ENCODE measurements around the gene SBF2.

SBF2 gene

GRCh38 chr11:9875862-9876261 lies 418.2 kb downstream of the SBF2 start:
- TF ChIP-seq SPI1 (IDR thresholded peaks at IDR 0.05; ENCODE audit: borderline replicate concordance, low read depth) (no peak), GABPA (IDR thresholded peaks at IDR 0.05; ENCODE audit: low read depth) (no peak), POLR2AphosphoS5 (IDR thresholded peaks at IDR 0.05; ENCODE audit: low read depth) (no peak), REST (IDR thresholded peaks at IDR 0.05; ENCODE audit: insufficient replicate concordance, low read depth) (no peak)
- TF ChIP-seq, protein P1, sequence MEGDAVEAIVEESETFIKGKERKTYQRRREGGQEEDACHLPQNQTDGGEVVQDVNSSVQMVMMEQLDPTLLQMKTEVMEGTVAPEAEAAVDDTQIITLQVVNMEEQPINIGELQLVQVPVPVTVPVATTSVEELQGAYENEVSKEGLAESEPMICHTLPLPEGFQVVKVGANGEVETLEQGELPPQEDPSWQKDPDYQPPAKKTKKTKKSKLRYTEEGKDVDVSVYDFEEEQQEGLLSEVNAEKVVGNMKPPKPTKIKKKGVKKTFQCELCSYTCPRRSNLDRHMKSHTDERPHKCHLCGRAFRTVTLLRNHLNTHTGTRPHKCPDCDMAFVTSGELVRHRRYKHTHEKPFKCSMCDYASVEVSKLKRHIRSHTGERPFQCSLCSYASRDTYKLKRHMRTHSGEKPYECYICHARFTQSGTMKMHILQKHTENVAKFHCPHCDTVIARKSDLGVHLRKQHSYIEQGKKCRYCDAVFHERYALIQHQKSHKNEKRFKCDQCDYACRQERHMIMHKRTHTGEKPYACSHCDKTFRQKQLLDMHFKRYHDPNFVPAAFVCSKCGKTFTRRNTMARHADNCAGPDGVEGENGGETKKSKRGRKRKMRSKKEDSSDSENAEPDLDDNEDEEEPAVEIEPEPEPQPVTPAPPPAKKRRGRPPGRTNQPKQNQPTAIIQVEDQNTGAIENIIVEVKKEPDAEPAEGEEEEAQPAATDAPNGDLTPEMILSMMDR (IDR thresholded peaks at IDR 0.05; ENCODE audit: insufficient read depth, low read length) = no peak

DNA sequence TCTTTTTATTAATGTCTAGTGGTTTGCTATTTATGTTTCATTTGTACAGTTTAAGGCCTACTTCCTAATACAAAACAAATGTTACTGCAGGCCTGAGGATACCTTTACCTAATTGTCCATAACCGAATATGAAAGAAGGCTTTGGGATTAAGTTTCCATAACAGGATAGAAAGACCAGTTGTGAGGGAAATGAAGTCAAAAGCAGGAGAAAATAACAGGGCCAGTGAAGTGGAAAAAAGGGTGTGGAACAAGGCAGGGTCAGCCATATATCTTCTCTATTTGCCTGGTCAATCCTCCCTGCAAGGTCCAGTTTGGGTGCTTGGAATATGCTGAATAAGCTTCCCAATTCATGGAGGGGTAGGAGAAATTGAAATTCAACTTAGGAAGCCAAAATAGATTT lies 418.6 kb downstream of the SBF2 start:
- Histone ChIP-seq H3K4me3 (replicated peaks; ENCODE audit: insufficient read depth, low read length) (no peak overlapping the region), H3K27me3 (ENCODE audit: insufficient read depth, poor library complexity, severe bottlenecking) (no peaks in the 10 kb centered on the region), H3K27ac (replicated peaks) (no peak overlapping the region)
- DNase-seq (ENCODE audit: low read depth in 1 of 2, low spot score in 1 of 2) = no peak
- TF ChIP-seq, protein P1 (IDR thresholded peaks at IDR 0.05; ENCODE audit: insufficient read depth, low read length) = no peak
- no peak for TF ChIP-seq GABPA (IDR thresholded peaks at IDR 0.05; ENCODE audit: low read depth)
- no peak for TF ChIP-seq SPI1 (IDR thresholded peaks at IDR 0.05; ENCODE audit: borderline replicate concordance, low read depth)
- no peak for TF ChIP-seq POLR2AphosphoS5 (IDR thresholded peaks at IDR 0.05; ENCODE audit: low read depth)
- no peak for TF ChIP-seq REST (IDR thresholded peaks at IDR 0.05; ENCODE audit: insufficient replicate concordance, low read depth)

More at GRCh38 chr11:9875862-9876261, 418.2 kb downstream of the SBF2 start:
- no peak for DNase-seq (ENCODE audit: low read depth in 1 of 2, low spot score in 1 of 2)
- no peak overlapping the region for H3K4me3 ChIP-seq (replicated peaks; ENCODE audit: insufficient read depth, low read length)
- no peak overlapping the region for H3K27ac ChIP-seq (replicated peaks)
- H3K27me3 ChIP-seq (ENCODE audit: insufficient read depth, poor library complexity, severe bottlenecking) = no peaks in the 10 kb centered on the region

GRCh38 chr11:9874466-9874865 lies 419.6 kb downstream of the SBF2 start:
- Histone ChIP-seq H3K27me3 (ENCODE audit: insufficient read depth, poor library complexity, severe bottlenecking) (no peaks in the 10 kb centered on the region), H3K4me3 (replicated peaks; ENCODE audit: insufficient read depth, low read length) (no peak overlapping the region), H3K27ac (replicated peaks) (no peak overlapping the region)
- no peak for TF ChIP-seq GABPA (IDR thresholded peaks at IDR 0.05; ENCODE audit: low read depth)
- no peak for TF ChIP-seq REST (IDR thresholded peaks at IDR 0.05; ENCODE audit: insufficient replicate concordance, low read depth)
- TF ChIP-seq SPI1 (IDR thresholded peaks at IDR 0.05; ENCODE audit: borderline replicate concordance, low read depth) = no peak
- no peak for TF ChIP-seq POLR2AphosphoS5 (IDR thresholded peaks at IDR 0.05; ENCODE audit: low read depth)
- TF ChIP-seq, protein P1 (IDR thresholded peaks at IDR 0.05; ENCODE audit: insufficient read depth, low read length) = no peak
- DNase-seq (ENCODE audit: low read depth in 1 of 2, low spot score in 1 of 2) = no peak
